Hindlimb muscle (tissue), 1 donor: ENCODE measurements around the gene EEF2K. TPM values are rescaled to one million over a fixed set of nuclear protein-coding genes. Genes with fewer than 3 reads are reported as not detected.

Experiments
- DNase-seq: peaks from one replicate; pipeline ENCODE4 v3.0.0-alpha.2; 2013
- polyA plus RNA-seq: library from polyadenylated mRNA; unstranded; fragments of 120-200 nt; gene quantifications from one replicate; pipeline ENCODE4 v1.2.1, GENCODE V29; 2013; ENCODE audit not compliant: insufficient read length

The EEF2K gene
- polyA plus RNA-seq, 1 donor: 67.3 TPM

GRCh38 chr16:22337849-22338635, 132.0 kb downstream of the EEF2K start:
- no peak for DNase-seq

Other genes with a start within 250 kb of the EEF2K start
- 0.31 TPM for gene PDZD9, start 205.2 kb upstream of the EEF2K start, polyA plus RNA-seq
- 14.0 TPM for gene MOSMO, start 198.2 kb upstream of the EEF2K start, polyA plus RNA-seq
- 0.06 TPM for gene VWA3A, start 113.7 kb upstream of the EEF2K start, polyA plus RNA-seq
- gene SDR42E2, start 43.8 kb upstream of the EEF2K start, polyA plus RNA-seq: not detected
- 42.5 TPM for gene POLR3E, start 91.1 kb downstream of the EEF2K start, polyA plus RNA-seq
- gene CDR2, start 168.3 kb downstream of the EEF2K start, polyA plus RNA-seq: 14.2 TPM